ENCODE measurements around the gene CYBC1. TPM values are rescaled to one million over a fixed set of nuclear protein-coding genes. Genes with fewer than 3 reads are reported as not detected.

CYBC1 gene
- polyA plus RNA-seq, 1 donor from 2014 or later: 66.6 TPM

- H3K79me2 ChIP-seq (replicated peaks; ENCODE audit: insufficient read depth, low read length): no peaks in the 10 kb centered on the region
- no peaks in the 10 kb centered on the region for H3K9me3 ChIP-seq (ENCODE audit: low read length)
- no peaks in the 10 kb centered on the region for H3K9me2 ChIP-seq (ENCODE audit: insufficient read depth, low read length)
- H3F3A ChIP-seq (ENCODE audit: insufficient read depth, low read length, poor library complexity, severe bottlenecking): no peaks in the 10 kb centered on the region
- H3K27me3 ChIP-seq (ENCODE audit: insufficient read depth, low read depth, low read length): no peaks in the 10 kb centered on the region
- H3K36me3 ChIP-seq (ENCODE audit: insufficient read depth, low read length): peaks cover 5% of the 10 kb centered on the region
- no peak overlapping the region for H3K4me2 ChIP-seq (ENCODE audit: low read length)
- TF ChIP-seq RAD21 (conservative IDR thresholded peaks at IDR 0.05) (no peak), MXI1 (conservative IDR thresholded peaks at IDR 0.05; ENCODE audit: poor library complexity, severe bottlenecking) (no peak), EZH2 (IDR thresholded peaks at IDR 0.05; ENCODE audit: borderline replicate concordance, insufficient read depth, low read length, poor library complexity, severe bottlenecking) (no peak), POLR2AphosphoS5 (IDR thresholded peaks at IDR 0.05) (no peak), REST (IDR thresholded peaks at IDR 0.05; ENCODE audit: borderline replicate concordance) (no peak), TAF1 (IDR thresholded peaks at IDR 0.05; ENCODE audit: low read depth) (no peak), SMC3 (conservative IDR thresholded peaks at IDR 0.05; ENCODE audit: poor library complexity) (no peak), CTCF (IDR thresholded peaks at IDR 0.05; ENCODE audit: poor library complexity, severe bottlenecking) (no peak), EP300 (conservative IDR thresholded peaks at IDR 0.05; ENCODE audit: poor library complexity, severe bottlenecking) (no peak)
- no peaks in the 10 kb centered on the region for H4K20me1 ChIP-seq (ENCODE audit: insufficient read depth)
- no peak overlapping the region for H3K4me3 ChIP-seq (ENCODE audit: low read length)
- no peak overlapping the region for H3K27ac ChIP-seq (ENCODE audit: low read length)
- no peak overlapping the region for H2AFZ ChIP-seq (ENCODE audit: low read depth, low read length)
- no peak overlapping the region for H3K9ac ChIP-seq (ENCODE audit: low read length)
These were observed 33.3 kb upstream of the CYBC1 start for GRCh38 chr17:82483836-82484235.

GRCh38 chr17:82483204-82483660, 32.7 kb upstream of the CYBC1 start:
- H3K4me2 ChIP-seq (ENCODE audit: low read length): no peak overlapping the region
- H3K4me3 ChIP-seq (ENCODE audit: low read length): no peak overlapping the region
- no peak overlapping the region for H3K27ac ChIP-seq (ENCODE audit: low read length)
- TF ChIP-seq POLR2AphosphoS5 (IDR thresholded peaks at IDR 0.05): no peak
- TF ChIP-seq SMC3 (conservative IDR thresholded peaks at IDR 0.05; ENCODE audit: poor library complexity): no peak
- no peaks in the 10 kb centered on the region for H3K9me2 ChIP-seq (ENCODE audit: insufficient read depth, low read length)
- no peaks in the 10 kb centered on the region for H4K20me1 ChIP-seq (ENCODE audit: insufficient read depth)
- H3K36me3 ChIP-seq (ENCODE audit: insufficient read depth, low read length): peaks cover 5% of the 10 kb centered on the region
- no peaks in the 10 kb centered on the region for H3F3A ChIP-seq (ENCODE audit: insufficient read depth, low read length, poor library complexity, severe bottlenecking)
- no peaks in the 10 kb centered on the region for H3K79me2 ChIP-seq (replicated peaks; ENCODE audit: insufficient read depth, low read length)
- no peaks in the 10 kb centered on the region for H3K9me3 ChIP-seq (ENCODE audit: low read length)
- no peak overlapping the region for H2AFZ ChIP-seq (ENCODE audit: low read depth, low read length)
- no peak overlapping the region for H3K9ac ChIP-seq (ENCODE audit: low read length)
- H3K27me3 ChIP-seq (ENCODE audit: insufficient read depth, low read depth, low read length): no peaks in the 10 kb centered on the region

- Histone ChIP-seq H3K9me3 (ENCODE audit: low read length) (no peaks in the 10 kb centered on the region), H3K27ac (ENCODE audit: low read length) (no peak overlapping the region), H3K4me3 (ENCODE audit: low read length) (no peak overlapping the region), H3K36me3 (ENCODE audit: insufficient read depth, low read length) (peaks cover 5% of the 10 kb centered on the region), H3K9ac (ENCODE audit: low read length) (no peak overlapping the region), H3F3A (ENCODE audit: insufficient read depth, low read length, poor library complexity, severe bottlenecking) (no peaks in the 10 kb centered on the region), H3K27me3 (ENCODE audit: insufficient read depth, low read depth, low read length) (no peaks in the 10 kb centered on the region), H3K9me2 (ENCODE audit: insufficient read depth, low read length) (no peaks in the 10 kb centered on the region), H2AFZ (ENCODE audit: low read depth, low read length) (no peak overlapping the region), H3K79me2 (replicated peaks; ENCODE audit: insufficient read depth, low read length) (no peaks in the 10 kb centered on the region), H3K4me2 (ENCODE audit: low read length) (no peak overlapping the region), H4K20me1 (ENCODE audit: insufficient read depth) (no peaks in the 10 kb centered on the region)
- TF ChIP-seq REST (IDR thresholded peaks at IDR 0.05; ENCODE audit: borderline replicate concordance) (no peak), EZH2 (IDR thresholded peaks at IDR 0.05; ENCODE audit: borderline replicate concordance, insufficient read depth, low read length, poor library complexity, severe bottlenecking) (no peak), RAD21 (conservative IDR thresholded peaks at IDR 0.05) (no peak)
These were observed 29.8 kb upstream of the CYBC1 start for GRCh38 chr17:82480318-82480717.

All from neural cell (in vitro differentiated cells).